ENCODE data around the gene KIF2A.

Gene KIF2A

DNA sequence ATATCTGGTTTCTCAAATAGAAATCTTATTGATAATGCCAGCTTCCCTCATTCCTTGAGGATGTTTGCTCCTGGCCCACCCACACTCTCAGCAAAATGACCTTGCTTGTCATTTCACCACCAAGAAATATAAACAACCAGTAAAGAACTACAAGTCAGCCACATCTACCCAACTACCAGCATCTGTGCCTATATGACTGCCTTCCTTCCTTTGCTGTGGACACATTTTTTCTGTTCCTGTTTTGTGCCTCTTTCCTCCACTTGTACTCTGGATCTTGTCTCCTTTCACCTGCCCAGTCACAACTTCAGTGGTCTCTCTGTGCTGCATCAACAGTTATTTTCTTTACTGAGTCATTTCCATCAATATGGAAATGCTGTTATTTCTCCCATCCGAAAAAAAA is 20.3 kb downstream of the KIF2A start:
- no peaks in the 10 kb centered on the region for H3K27me3 ChIP-seq
- peaks cover 5% of the 10 kb centered on the region for H3K36me3 ChIP-seq
- no peak for DNase-seq
- H3K9me3 ChIP-seq = no peaks in the 10 kb centered on the region
- TF ChIP-seq, protein P1, sequence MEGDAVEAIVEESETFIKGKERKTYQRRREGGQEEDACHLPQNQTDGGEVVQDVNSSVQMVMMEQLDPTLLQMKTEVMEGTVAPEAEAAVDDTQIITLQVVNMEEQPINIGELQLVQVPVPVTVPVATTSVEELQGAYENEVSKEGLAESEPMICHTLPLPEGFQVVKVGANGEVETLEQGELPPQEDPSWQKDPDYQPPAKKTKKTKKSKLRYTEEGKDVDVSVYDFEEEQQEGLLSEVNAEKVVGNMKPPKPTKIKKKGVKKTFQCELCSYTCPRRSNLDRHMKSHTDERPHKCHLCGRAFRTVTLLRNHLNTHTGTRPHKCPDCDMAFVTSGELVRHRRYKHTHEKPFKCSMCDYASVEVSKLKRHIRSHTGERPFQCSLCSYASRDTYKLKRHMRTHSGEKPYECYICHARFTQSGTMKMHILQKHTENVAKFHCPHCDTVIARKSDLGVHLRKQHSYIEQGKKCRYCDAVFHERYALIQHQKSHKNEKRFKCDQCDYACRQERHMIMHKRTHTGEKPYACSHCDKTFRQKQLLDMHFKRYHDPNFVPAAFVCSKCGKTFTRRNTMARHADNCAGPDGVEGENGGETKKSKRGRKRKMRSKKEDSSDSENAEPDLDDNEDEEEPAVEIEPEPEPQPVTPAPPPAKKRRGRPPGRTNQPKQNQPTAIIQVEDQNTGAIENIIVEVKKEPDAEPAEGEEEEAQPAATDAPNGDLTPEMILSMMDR (IDR thresholded peaks at IDR 0.05; ENCODE audit: low read depth, low read length) = no peak
- no peaks in the 10 kb centered on the region for H3K4me1 ChIP-seq
- H3K4me3 ChIP-seq (ENCODE audit: low read depth, low read length) = no peak overlapping the region

DNA sequence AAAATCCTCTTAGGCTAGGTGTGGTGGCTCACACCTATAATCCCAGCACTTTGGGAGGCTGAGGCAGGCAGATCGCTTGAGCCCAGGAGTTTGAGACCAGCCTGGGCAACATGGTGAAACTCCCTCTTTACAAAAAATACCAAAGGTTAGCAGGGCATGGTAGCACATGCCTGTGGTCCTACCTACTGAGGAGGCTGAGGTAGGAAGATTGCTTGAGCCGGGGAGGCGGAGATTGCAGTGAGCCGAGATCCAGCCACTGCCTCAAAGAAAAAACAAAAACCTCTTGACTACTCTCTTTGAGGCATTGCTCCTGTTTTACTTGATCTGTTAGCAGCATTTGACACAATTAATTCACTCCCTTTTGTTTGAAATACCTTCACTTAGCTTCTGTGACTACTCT is 20.7 kb downstream of the KIF2A start:
- peaks cover 5% of the 10 kb centered on the region; the same call in 1 of the 2 replicates for H3K36me3 ChIP-seq
- H3K4me3 ChIP-seq (ENCODE audit: low read depth, low read length) = no peak overlapping the region
- no peaks in the 10 kb centered on the region for H3K4me1 ChIP-seq
- TF ChIP-seq, protein P1 (IDR thresholded peaks at IDR 0.05; ENCODE audit: low read depth, low read length) = no peak
- no peak for DNase-seq
- H3K27me3 ChIP-seq = no peaks in the 10 kb centered on the region
- H3K9me3 ChIP-seq = no peaks in the 10 kb centered on the region

DNA sequence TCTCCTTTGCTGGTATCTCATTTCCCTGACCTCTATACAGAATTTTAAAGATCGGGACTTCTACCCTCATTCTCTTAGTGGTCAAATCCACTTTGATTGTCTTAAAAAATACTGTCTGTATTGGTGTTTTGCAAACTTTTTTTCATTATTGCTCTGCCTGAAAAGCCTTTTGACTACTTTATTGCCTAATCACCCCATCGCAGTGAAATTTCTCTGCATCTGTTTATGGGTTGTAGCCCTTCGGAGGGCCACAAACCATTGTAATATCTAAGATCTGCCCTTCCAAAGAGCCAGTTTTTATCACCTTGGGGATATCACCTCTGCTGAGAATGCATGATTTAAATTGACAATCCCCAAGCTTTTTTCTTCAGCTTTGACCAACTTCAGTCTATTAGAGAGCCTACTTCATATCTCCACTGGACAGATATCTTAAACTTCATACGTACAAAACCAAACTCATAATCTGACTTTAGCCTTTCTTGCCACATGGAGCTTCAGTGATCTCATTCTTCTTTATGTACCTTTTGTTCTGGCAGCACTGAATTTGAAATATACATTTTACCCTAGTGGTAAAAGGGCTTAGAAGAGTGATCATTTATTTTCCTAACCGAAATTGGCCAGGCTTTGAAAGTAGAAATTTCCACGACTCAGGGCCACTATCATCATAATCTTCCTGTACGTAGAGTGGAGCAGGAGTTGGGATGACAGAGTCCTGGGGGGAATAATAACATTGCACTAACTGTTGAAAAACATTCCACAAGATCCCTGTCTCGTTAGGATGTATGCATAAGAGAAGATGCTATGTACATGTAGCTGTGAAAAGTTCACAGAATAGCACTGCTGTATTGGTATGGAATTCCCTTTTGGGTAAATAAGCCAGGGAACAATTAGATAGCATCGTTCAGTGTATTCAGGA is 21.4 kb downstream of the KIF2A start:
- DNase-seq = no peak
- no peaks in the 10 kb centered on the region for H3K27me3 ChIP-seq
- TF ChIP-seq, protein P1 (IDR thresholded peaks at IDR 0.05; ENCODE audit: low read depth, low read length) = no peak
- no peak overlapping the region for H3K4me3 ChIP-seq (ENCODE audit: low read depth, low read length)
- H3K4me1 ChIP-seq = no peaks in the 10 kb centered on the region
- no peaks in the 10 kb centered on the region for H3K9me3 ChIP-seq
- H3K36me3 ChIP-seq = peaks cover 5% of the 10 kb centered on the region; the same call in 1 of the 2 replicates

DNA sequence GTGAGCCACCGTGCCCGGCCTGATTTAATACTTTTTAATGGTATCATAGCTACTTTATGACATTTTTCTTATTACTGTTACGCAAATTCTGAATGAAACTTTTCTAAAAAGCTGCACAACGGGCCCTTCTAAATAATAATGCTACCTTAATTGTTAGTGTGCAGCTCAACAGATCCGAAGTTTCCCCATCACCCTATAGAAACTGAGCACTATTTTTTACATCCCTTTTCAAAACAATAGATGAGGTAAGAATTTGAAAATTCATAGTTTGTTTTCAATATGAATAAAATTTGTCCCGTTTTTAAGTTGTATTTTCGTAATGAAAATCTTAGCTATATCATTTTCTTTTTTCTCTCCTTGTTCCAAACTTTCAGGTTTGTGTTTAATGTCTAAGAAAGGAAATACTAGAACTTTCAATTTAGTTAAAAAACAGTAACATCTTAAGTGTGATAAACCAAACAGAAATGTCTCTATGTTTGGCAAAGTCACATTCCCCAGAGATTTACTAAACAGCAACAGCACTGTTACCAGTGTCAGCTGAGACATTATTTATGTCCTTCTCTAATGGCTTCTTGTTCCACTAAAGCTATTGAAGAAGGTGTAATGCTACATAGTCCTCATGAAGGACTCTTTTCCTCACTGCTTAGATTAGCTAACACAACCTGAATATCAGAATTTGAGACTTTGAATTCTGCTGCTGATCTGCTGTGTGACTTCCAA is 22.9 kb downstream of the KIF2A start:
- TF ChIP-seq, protein P1 (IDR thresholded peaks at IDR 0.05; ENCODE audit: low read depth, low read length) = no peak
- H3K4me3 ChIP-seq (ENCODE audit: low read depth, low read length) = no peak overlapping the region
- H3K9me3 ChIP-seq = no peaks in the 10 kb centered on the region
- H3K4me1 ChIP-seq = no peaks in the 10 kb centered on the region
- DNase-seq = no peak
- no peaks in the 10 kb centered on the region for H3K27me3 ChIP-seq
- peaks cover 11% of the 10 kb centered on the region for H3K36me3 ChIP-seq

DNA sequence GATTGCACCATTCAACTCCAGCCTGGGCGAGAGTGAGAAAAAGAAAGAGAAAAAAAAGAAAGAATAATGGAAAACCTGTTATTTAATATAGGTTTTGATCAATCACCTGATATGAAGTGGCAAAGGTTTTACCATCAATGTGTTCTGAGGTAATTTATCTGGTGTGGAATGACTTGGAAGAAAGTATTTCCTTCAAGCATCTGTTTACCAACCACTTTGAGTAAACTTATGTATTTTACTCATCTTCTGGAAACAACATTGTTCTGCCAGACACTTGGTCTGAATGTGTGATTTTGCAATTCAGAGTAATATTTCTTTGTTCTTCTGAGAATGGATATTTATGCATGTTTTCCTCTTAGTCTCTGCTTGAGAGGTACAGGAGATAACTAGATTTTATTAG is 24.3 kb downstream of the KIF2A start:
- Histone ChIP-seq H3K9me3 (no peaks in the 10 kb centered on the region), H3K27me3 (no peaks in the 10 kb centered on the region), H3K36me3 (peaks cover 11% of the 10 kb centered on the region), H3K4me3 (ENCODE audit: low read depth, low read length) (no peak overlapping the region), H3K4me1 (no peaks in the 10 kb centered on the region)
- TF ChIP-seq, protein P1 (IDR thresholded peaks at IDR 0.05; ENCODE audit: low read depth, low read length) = no peak
- no peak for DNase-seq

DNA sequence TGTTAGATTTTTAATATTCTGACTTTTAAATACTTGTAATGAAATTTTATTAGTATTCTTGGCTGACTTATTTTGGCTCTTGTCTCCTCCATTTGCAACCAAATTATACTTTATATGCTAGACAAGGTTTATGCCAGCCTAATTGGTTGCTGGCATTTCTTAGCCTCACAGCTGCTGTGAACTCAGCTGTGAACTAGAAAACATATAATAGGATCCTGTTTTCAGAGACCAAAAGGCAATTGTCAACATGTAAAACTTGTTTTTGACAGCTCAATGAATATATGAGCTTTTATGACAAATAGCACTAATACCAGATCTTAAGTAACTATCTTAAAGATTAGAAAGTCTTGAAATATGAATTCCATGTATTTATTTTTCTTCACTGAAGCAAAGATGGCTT is 25.9 kb downstream of the KIF2A start:
- H3K4me1 ChIP-seq = no peaks in the 10 kb centered on the region
- no peak overlapping the region for H3K4me3 ChIP-seq (ENCODE audit: low read depth, low read length)

More for the DNA sequence above, 25.9 kb downstream of the KIF2A start:
- H3K36me3 ChIP-seq = peaks cover 11% of the 10 kb centered on the region
- no peaks in the 10 kb centered on the region for H3K9me3 ChIP-seq
- H3K27me3 ChIP-seq = no peaks in the 10 kb centered on the region
- TF ChIP-seq, protein P1 (IDR thresholded peaks at IDR 0.05; ENCODE audit: low read depth, low read length) = no peak
- DNase-seq = no peak

All from BE2C (cell line).